HCT116 (cell line): ENCODE results near the gene MAIP1. TPM values are rescaled to one million over a fixed set of nuclear protein-coding genes. Genes with fewer than 3 reads are reported as not detected.

Experiments
- ATAC-seq: fragments of 200-7000 bp; cut with Tn5 transposase; 2 replicates; pipeline ENCODE4 v1.9.1; 2020; ENCODE audit warnings: mild to moderate bottlenecking, moderate library complexity
- BruUV-seq: library from RNA; stranded (reverse); fragments of 400-500 nt; replicated peaks from 2 replicates; lab custom pipeline; 2021; lab: Mats Ljungman, UMichigan
- CTCF ChIA-PET: fragments of 300-600 bp; sonication (Branson Sonifier 250); formaldehyde crosslinking; loops from one replicate; lab custom pipeline; 2021; ENCODE audit warnings: antibody characterized with exemption; lab: Charles Lee
- POLR2A ChIA-PET: fragments of 300-600, 350-600 bp; sonication (Branson Sonifier 250); formaldehyde crosslinking; loops from one replicate; lab custom pipeline; 2021; ENCODE audit warnings: antibody characterized with exemption; lab: Charles Lee
- RAD21 ChIA-PET, 2 experiments: fragments of 300-600 bp; sonication (Branson Sonifier 250); formaldehyde crosslinking; loops; one replicate each; lab custom pipeline; 2023; ENCODE audit warnings: low total read pairs in 2 of 2; ENCODE audit not compliant: uncharacterized antibody in 2 of 2, unreplicated experiment in 2 of 2, low non-redundant PET in 1 of 2; lab: Charles Lee
- DNase-seq: peaks from one replicate; pipeline ENCODE4 v3.0.0-alpha.2; 2010; ENCODE audit warnings: low read depth, low spot score
- H2AFZ ChIP-seq: fragments of 200-600 bp; shearing (Covaris generic), sonication (generic); 2 replicates; pipeline ENCODE4 v1.6.1; 2017; ENCODE audit warnings: low read depth, mixed run types, mixed read lengths, antibody characterized with exemption, low read length; ENCODE audit not compliant: poor library complexity, severe bottlenecking
- H3K27ac ChIP-seq: 2 replicates; pipeline ENCODE4 v1.5.1; 2012; ENCODE audit warnings: low read depth, low read length
- H3K27me3 ChIP-seq: fragments of 200-600 bp; sonication (generic); 2 replicates; pipeline ENCODE4 v1.6.1; 2016; ENCODE audit warnings: mixed run types, low read length, mixed read lengths; ENCODE audit not compliant: insufficient read depth
- H3K36me3 ChIP-seq, 2 experiments: fragments of 200-500 bp in 1 of 2; fragments of 200-600 bp in 1 of 2; sonication (Bioruptor generic) in 1 of 2; sonication (generic) in 1 of 2; 2 replicates each; pipeline versions ENCODE4 v1.5.1 to v1.6.1; 2014 to 2016; ENCODE audit warnings: low read length in 2 of 2, inconsistent platforms in 1 of 2, mixed read lengths in 1 of 2, mixed run types in 1 of 2; ENCODE audit not compliant: insufficient read depth in 2 of 2, control insufficient read depth in 1 of 2
- H3K4me1 ChIP-seq, 2 experiments: fragments of 200-600 bp in 1 of 2; sonication (generic) in 1 of 2; 2 replicates each; pipeline versions ENCODE4 v1.5.1 to v1.6.1; 2012 to 2017; ENCODE audit warnings: low read length in 2 of 2, inconsistent platforms in 1 of 2, mild to moderate bottlenecking in 1 of 2, mixed read lengths in 1 of 2, mixed run types in 1 of 2, moderate library complexity in 1 of 2; ENCODE audit not compliant: insufficient read depth in 2 of 2, control insufficient read depth in 1 of 2
- H3K4me2 ChIP-seq: fragments of 200-600 bp; sonication (generic); 2 replicates; pipeline ENCODE4 v1.6.1; 2017; ENCODE audit warnings: mixed run types, low read length, mixed read lengths
- H3K4me3 ChIP-seq, 2 experiments: fragments of 200-600 bp in 1 of 2; sonication (generic) in 1 of 2; replicated peaks in 1 of 2; 2 replicates each; pipeline ENCODE4 v1.5.1; 2011 to 2016; ENCODE audit warnings: low read length in 2 of 2, control low read depth in 1 of 2, low read depth in 1 of 2, mild to moderate bottlenecking in 1 of 2, mixed read lengths in 1 of 2, mixed run types in 1 of 2
- H3K79me2 ChIP-seq: fragments of 200-600 bp; sonication (generic); 2 replicates; pipeline ENCODE4 v1.6.1; 2017; ENCODE audit warnings: mild to moderate bottlenecking, mixed run types, low read length, moderate library complexity, mixed read lengths; ENCODE audit not compliant: insufficient read depth
- H3K9ac ChIP-seq: fragments of 200-600 bp; sonication (generic); 2 replicates; pipeline ENCODE4 v1.6.1; 2016; ENCODE audit warnings: low read length, mixed read lengths
- H3K9me2 ChIP-seq: fragments of 200-600 bp; sonication (generic), shearing (Covaris generic); 2 replicates; pipeline ENCODE4 v1.6.1; 2017; ENCODE audit warnings: mixed run types, mild to moderate bottlenecking, moderate library complexity; ENCODE audit not compliant: insufficient read depth
- H3K9me3 ChIP-seq, 2 experiments: fragments of 200-500 bp in 1 of 2; fragments of 200-600 bp in 1 of 2; sonication (Bioruptor generic) in 1 of 2; sonication (generic) in 1 of 2; 2 replicates each; pipeline ENCODE4 v1.6.1; 2014 to 2017; ENCODE audit warnings: low read length in 2 of 2, mixed read lengths in 2 of 2, inconsistent platforms in 1 of 2, low read depth in 1 of 2, mild to moderate bottlenecking in 1 of 2, mixed run types in 1 of 2, moderate library complexity in 1 of 2; ENCODE audit not compliant: control insufficient read depth in 1 of 2, insufficient read depth in 1 of 2
- H4K20me1 ChIP-seq: fragments of 200-600 bp; sonication (generic), shearing (Covaris generic); 2 replicates; pipeline ENCODE4 v1.6.1; 2017; ENCODE audit warnings: mixed run types, mild to moderate bottlenecking, moderate library complexity; ENCODE audit not compliant: insufficient read depth
- CBX3 ChIP-seq: IDR thresholded peaks from 2 replicates; pipeline ENCODE4 v1.6.1; 2012; ENCODE audit warnings: low read depth
- CEBPB ChIP-seq: IDR thresholded peaks from 2 replicates; pipeline ENCODE4 v1.6.1; 2012; ENCODE audit warnings: low read depth
- EGR1 ChIP-seq: IDR thresholded peaks from 2 replicates; pipeline ENCODE4 v1.6.1; 2012; ENCODE audit warnings: low read depth
- ELF1 ChIP-seq: IDR thresholded peaks from 2 replicates; pipeline ENCODE4 v1.6.1; 2012; ENCODE audit warnings: low read depth, borderline replicate concordance
- EZH2 ChIP-seq: fragments of 200-600 bp; sonication (generic); IDR thresholded peaks from 2 replicates; pipeline ENCODE4 v1.6.1; 2017; ENCODE audit warnings: antibody characterized with exemption, mixed run types
- EZH2phosphoT487 ChIP-seq: fragments of 200-600 bp; IDR thresholded peaks from 2 replicates; pipeline ENCODE4 v1.6.1; 2018; ENCODE audit warnings: antibody characterized with exemption, borderline replicate concordance
- FOSL1 ChIP-seq: IDR thresholded peaks from 2 replicates; pipeline ENCODE4 v1.6.1; 2012; ENCODE audit warnings: low read depth
- JUND ChIP-seq: IDR thresholded peaks from 2 replicates; pipeline ENCODE4 v1.6.1; 2012
- POLR2A ChIP-seq: IDR thresholded peaks from 2 replicates; pipeline ENCODE4 v1.7.0; 2011; ENCODE audit warnings: borderline replicate concordance; ENCODE audit not compliant: insufficient read depth, insufficient read length; ENCODE audit errors: extremely low read depth
- POLR2AphosphoS5 ChIP-seq: IDR thresholded peaks from 2 replicates; pipeline ENCODE4 v1.6.1; 2011; ENCODE audit warnings: mild to moderate bottlenecking, low read depth, low read length, moderate library complexity
- SIN3A ChIP-seq: IDR thresholded peaks from 2 replicates; pipeline ENCODE4 v1.6.1; 2012; ENCODE audit warnings: low read depth
- SP1 ChIP-seq: IDR thresholded peaks from 2 replicates; pipeline ENCODE4 v1.6.1; 2012; ENCODE audit warnings: low read depth
- SRF ChIP-seq: IDR thresholded peaks from 2 replicates; pipeline ENCODE4 v1.6.1; 2012; ENCODE audit warnings: low read depth
- TCF7L2 ChIP-seq: IDR thresholded peaks from 2 replicates; pipeline ENCODE4 v1.7.0; 2011; ENCODE audit warnings: borderline replicate concordance, inconsistent platforms; ENCODE audit not compliant: insufficient read depth, insufficient read length; ENCODE audit errors: extremely low read depth
- YY1 ChIP-seq: IDR thresholded peaks from 2 replicates; pipeline ENCODE4 v1.6.1; 2011; ENCODE audit warnings: low read length, low read depth, moderate library complexity, mild to moderate bottlenecking; ENCODE audit not compliant: insufficient replicate concordance; ENCODE audit errors: extremely low read depth
- ZFX ChIP-seq: fragments of 450-650 bp; IDR thresholded peaks from 2 replicates; pipeline ENCODE4 v1.6.1; 2017
- ZNF274 ChIP-seq: fragments of 200-500 bp; sonication (Bioruptor generic); IDR thresholded peaks from 2 replicates; pipeline ENCODE4 v1.6.1; 2014; ENCODE audit warnings: mild to moderate bottlenecking, low read depth, low read length, inconsistent platforms
- intact Hi-C: fragments of 100-400 bp; cut with micrococcal nuclease; formaldehyde crosslinking; loops from 2 replicates; pipeline ENCODE4 v1.10.0; 2022
- total RNA-seq: library from RNA; stranded (reverse); gene quantifications from one replicate; pipeline ENCODE4 v1.2.1, GENCODE V29; 2021; ENCODE audit not compliant: unreplicated experiment
- TF ChIP-seq, protein P1 (sequence below): IDR thresholded peaks from 2 replicates; pipeline ENCODE4 v1.6.1; 2011; ENCODE audit warnings: mild to moderate bottlenecking, low read length, moderate library complexity; ENCODE audit not compliant: insufficient replicate concordance; ENCODE audit errors: extremely low read depth
- TF ChIP-seq, protein P2 (sequence below): IDR thresholded peaks from 2 replicates; pipeline ENCODE4 v1.6.1; 2012; ENCODE audit warnings: low read depth
- TF ChIP-seq, protein P3 (sequence below): IDR thresholded peaks from 2 replicates; pipeline ENCODE4 v1.6.1; 2012
- TF ChIP-seq, protein P4 (sequence below): IDR thresholded peaks from 2 replicates; pipeline ENCODE4 v1.6.1; 2012

Gene MAIP1
- total RNA-seq, 1 experiment from 2014 or later, result 32.5 TPM

DNA sequence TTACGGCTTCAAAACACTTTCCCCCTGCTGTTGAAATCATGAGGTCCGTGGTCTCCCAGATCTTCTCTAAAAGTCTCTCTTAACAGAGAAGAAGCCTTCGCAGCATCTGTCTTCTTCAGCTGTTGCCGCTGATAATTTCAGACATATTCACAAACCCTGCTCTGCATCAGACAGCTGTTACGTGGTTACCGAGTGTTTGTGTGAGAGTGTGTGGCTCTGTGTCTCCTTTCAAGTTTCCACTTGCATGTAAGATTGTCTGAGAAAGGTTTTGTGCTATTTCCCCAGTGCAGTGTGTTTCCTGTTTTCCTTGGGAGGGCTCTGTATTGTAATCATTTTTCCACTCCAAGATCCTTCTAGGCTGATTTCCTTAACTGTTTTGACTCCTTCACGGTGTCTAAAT lies 32.8 kb downstream of the MAIP1 start (continued):
- TF ChIP-seq, protein P1, sequence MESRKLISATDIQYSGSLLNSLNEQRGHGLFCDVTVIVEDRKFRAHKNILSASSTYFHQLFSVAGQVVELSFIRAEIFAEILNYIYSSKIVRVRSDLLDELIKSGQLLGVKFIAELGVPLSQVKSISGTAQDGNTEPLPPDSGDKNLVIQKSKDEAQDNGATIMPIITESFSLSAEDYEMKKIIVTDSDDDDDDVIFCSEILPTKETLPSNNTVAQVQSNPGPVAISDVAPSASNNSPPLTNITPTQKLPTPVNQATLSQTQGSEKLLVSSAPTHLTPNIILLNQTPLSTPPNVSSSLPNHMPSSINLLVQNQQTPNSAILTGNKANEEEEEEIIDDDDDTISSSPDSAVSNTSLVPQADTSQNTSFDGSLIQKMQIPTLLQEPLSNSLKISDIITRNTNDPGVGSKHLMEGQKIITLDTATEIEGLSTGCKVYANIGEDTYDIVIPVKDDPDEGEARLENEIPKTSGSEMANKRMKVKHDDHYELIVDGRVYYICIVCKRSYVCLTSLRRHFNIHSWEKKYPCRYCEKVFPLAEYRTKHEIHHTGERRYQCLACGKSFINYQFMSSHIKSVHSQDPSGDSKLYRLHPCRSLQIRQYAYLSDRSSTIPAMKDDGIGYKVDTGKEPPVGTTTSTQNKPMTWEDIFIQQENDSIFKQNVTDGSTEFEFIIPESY, result no peak

DNA sequence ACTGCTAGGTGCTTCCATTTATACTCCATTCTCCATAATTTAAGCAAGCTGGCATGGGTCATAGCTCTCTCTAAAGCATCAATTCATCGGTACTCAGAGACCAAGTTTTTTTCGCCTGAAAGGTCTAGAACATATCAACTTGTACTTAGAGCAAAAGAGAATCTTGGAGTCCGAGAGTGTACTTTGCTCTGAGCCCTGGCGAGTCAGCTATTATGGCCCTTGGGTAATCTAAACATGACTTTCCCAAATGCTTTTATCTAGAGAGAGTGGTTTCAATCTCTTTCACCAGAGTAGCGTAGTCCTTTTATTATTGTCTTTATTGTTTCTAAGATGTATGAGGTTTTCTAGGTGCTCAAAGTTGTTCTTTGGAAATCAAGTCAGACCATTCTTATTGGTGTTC lies 34.4 kb downstream of the MAIP1 start:
- CTCF ChIA-PET, result no interaction called here

More for the DNA sequence above, 34.4 kb downstream of the MAIP1 start:
- RAD21 ChIA-PET, result no interaction called here
- DNase-seq, result no peak
- H3K4me2 ChIP-seq, result no peak overlapping the region
- H3K4me3 ChIP-seq, result no peak overlapping the region
- H3K27ac ChIP-seq, result no peak overlapping the region
- POLR2A ChIA-PET, result no interaction called here
- no TSS peak for BruUV-seq
- intact Hi-C loops, result no loop called here
- no peaks in the 10 kb centered on the region for H3K27me3 ChIP-seq
- no peak for ATAC-seq
- no peaks in the 10 kb centered on the region; a peak in 1 of 4 replicates for H3K9me3 ChIP-seq
- H3K36me3 ChIP-seq, result no peaks in the 10 kb centered on the region
- TF ChIP-seq SIN3A (no peak), SP1 (no peak), EZH2phosphoT487 (no peak), TCF7L2 (no peak), CBX3 (no peak), SRF (no peak), ZFX (no peak), ZNF274 (no peak), EGR1 (no peak), ELF1 (no peak), FOSL1 (no peak), YY1 (no peak), POLR2A (no peak), EZH2 (no peak), POLR2AphosphoS5 (no peak), JUND (no peak), CEBPB (no peak)
- TF ChIP-seq, protein P2, sequence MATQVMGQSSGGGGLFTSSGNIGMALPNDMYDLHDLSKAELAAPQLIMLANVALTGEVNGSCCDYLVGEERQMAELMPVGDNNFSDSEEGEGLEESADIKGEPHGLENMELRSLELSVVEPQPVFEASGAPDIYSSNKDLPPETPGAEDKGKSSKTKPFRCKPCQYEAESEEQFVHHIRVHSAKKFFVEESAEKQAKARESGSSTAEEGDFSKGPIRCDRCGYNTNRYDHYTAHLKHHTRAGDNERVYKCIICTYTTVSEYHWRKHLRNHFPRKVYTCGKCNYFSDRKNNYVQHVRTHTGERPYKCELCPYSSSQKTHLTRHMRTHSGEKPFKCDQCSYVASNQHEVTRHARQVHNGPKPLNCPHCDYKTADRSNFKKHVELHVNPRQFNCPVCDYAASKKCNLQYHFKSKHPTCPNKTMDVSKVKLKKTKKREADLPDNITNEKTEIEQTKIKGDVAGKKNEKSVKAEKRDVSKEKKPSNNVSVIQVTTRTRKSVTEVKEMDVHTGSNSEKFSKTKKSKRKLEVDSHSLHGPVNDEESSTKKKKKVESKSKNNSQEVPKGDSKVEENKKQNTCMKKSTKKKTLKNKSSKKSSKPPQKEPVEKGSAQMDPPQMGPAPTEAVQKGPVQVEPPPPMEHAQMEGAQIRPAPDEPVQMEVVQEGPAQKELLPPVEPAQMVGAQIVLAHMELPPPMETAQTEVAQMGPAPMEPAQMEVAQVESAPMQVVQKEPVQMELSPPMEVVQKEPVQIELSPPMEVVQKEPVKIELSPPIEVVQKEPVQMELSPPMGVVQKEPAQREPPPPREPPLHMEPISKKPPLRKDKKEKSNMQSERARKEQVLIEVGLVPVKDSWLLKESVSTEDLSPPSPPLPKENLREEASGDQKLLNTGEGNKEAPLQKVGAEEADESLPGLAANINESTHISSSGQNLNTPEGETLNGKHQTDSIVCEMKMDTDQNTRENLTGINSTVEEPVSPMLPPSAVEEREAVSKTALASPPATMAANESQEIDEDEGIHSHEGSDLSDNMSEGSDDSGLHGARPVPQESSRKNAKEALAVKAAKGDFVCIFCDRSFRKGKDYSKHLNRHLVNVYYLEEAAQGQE, result no peak
- TF ChIP-seq, protein P3, sequence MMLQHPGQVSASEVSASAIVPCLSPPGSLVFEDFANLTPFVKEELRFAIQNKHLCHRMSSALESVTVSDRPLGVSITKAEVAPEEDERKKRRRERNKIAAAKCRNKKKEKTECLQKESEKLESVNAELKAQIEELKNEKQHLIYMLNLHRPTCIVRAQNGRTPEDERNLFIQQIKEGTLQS, result no peak
- TF ChIP-seq, protein P4, sequence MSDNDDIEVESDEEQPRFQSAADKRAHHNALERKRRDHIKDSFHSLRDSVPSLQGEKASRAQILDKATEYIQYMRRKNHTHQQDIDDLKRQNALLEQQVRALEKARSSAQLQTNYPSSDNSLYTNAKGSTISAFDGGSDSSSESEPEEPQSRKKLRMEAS, result no peak
- TF ChIP-seq, all 23 proteins: peak for 0
- Histone ChIP-seq H4K20me1 (no peaks in the 10 kb centered on the region), H2AFZ (no peak overlapping the region), H3K9ac (no peak overlapping the region), H3K9me2 (no peaks in the 10 kb centered on the region), H3K4me1 (peaks cover 0 to 8% of the 10 kb centered on the region in 2 experiments; a peak in 2 of 4 replicates), H3K79me2 (no peaks in the 10 kb centered on the region)
